K562 (cell line): ENCODE data around the gene ARHGEF4. TPM values are rescaled to one million over a fixed set of nuclear protein-coding genes. Genes with fewer than 3 reads are reported as not detected.

Source experiments
- BCOR ChIP-seq: fragments of 450-650 bp; IDR thresholded peaks from 2 replicates; pipeline ENCODE4 v1.6.1; 2016
- CBFA2T2 ChIP-seq: fragments of 450-650 bp; conservative IDR thresholded peaks from 2 replicates; pipeline ENCODE4 v1.6.1; 2017; ENCODE audit warnings: mild to moderate bottlenecking
- CREBBP ChIP-seq: IDR thresholded peaks from one replicate; pipeline ENCODE4 v1.6.1; 2012; ENCODE audit warnings: low read depth, mild to moderate bottlenecking, control low read depth, inconsistent platforms, low read length
- EWSR1 ChIP-seq: fragments of 450-650 bp; IDR thresholded peaks from 2 replicates; pipeline ENCODE4 v1.6.1; 2018; ENCODE audit warnings: borderline replicate concordance, mild to moderate bottlenecking, low read depth, moderate library complexity; ENCODE audit not compliant: partially characterized antibody
- GATAD2B ChIP-seq: fragments of 450-650 bp; IDR thresholded peaks from 2 replicates; pipeline ENCODE4 v1.6.1; 2017; ENCODE audit warnings: mild to moderate bottlenecking, borderline replicate concordance
- HDAC1 ChIP-seq, 2 experiments: fragments of 450-650 bp; IDR thresholded peaks; 2 replicates each; pipeline ENCODE4 v1.6.1; 2016 to 2017; ENCODE audit warnings: inconsistent platforms in 1 of 2, mild to moderate bottlenecking in 1 of 2, moderate library complexity in 1 of 2
- HMG20B ChIP-seq: fragments of 250-450 bp; sonication (Bioruptor Pico); IDR thresholded peaks from 2 replicates; pipeline ENCODE4 v1.5.0; 2021; ENCODE audit warnings: mild to moderate bottlenecking
- HNRNPK ChIP-seq: fragments of 200-400 bp; formaldehyde crosslinking; IDR thresholded peaks from one replicate; pipeline ENCODE4 v1.6.1; 2018; ENCODE audit warnings: mild to moderate bottlenecking, low read depth, low read length; ENCODE audit not compliant: poor library complexity, severe bottlenecking
- MXI1 ChIP-seq: IDR thresholded peaks from 2 replicates; pipeline ENCODE4 v1.6.1; 2011; ENCODE audit warnings: low read depth, mild to moderate bottlenecking, improper control_type of control experiment, low read length
- PHB ChIP-seq: fragments of 250-450 bp; sonication (Bioruptor Pico); IDR thresholded peaks from 2 replicates; pipeline ENCODE4 v1.5.0; 2021
- TCF7L2 ChIP-seq: fragments of 150-350 bp; IDR thresholded peaks from 2 replicates; pipeline ENCODE4 v1.6.1; 2016; ENCODE audit warnings: low read depth, mild to moderate bottlenecking, low read length, moderate library complexity
- XRCC5 ChIP-seq: fragments of 200-400 bp; formaldehyde crosslinking; IDR thresholded peaks from 2 replicates; pipeline ENCODE4 v1.6.1; 2017; ENCODE audit warnings: low read depth, mild to moderate bottlenecking, low read length
- YBX1 ChIP-seq: fragments of 450-650 bp; IDR thresholded peaks from 2 replicates; pipeline ENCODE4 v1.7.1; 2016; ENCODE audit warnings: mild to moderate bottlenecking
- ZNF174 ChIP-seq: fragments of 250-450 bp; sonication (Bioruptor Pico); IDR thresholded peaks from 2 replicates; pipeline ENCODE4 v1.4.0; 2020; ENCODE audit warnings: mild to moderate bottlenecking
- ZNF384 ChIP-seq: IDR thresholded peaks from 2 replicates; pipeline ENCODE4 v1.6.1; 2012; ENCODE audit warnings: low read depth, low read length, improper control_type of control experiment
- ZNF444 ChIP-seq: fragments of 250-450 bp; sonication (Bioruptor Pico); IDR thresholded peaks from 2 replicates; pipeline ENCODE4 v1.4.0; 2020; ENCODE audit warnings: mild to moderate bottlenecking, moderate library complexity
- polyA plus RNA-seq, 8 experiments: library from polyadenylated mRNA; depleted of rRNA in 4 of 8; stranded (reverse) in 5 of 8; unstranded in 3 of 8; fragments of >200 nt; fragmentation: Nextera tagmentation in 2 of 8; fragmentation: Illumina TruSeq in 1 of 8; extraction: Ambion mirVana in 2 of 8; extraction: Trizol in 1 of 8; gene quantifications; 2 replicates each; pipeline versions ENCODE4 v1.2.1 to v1.2.3, GENCODE V29; 2011 to 2014; ENCODE audit warnings: inconsistent platforms in 1 of 8, missing spikeins in 1 of 8
- total RNA-seq, 7 experiments: library from RNA; depleted of rRNA in 6 of 7; stranded (reverse); fragments of >200 nt in 6 of 7; fragmentation: Illumina TruSeq in 2 of 7; extraction: Trizol in 2 of 7; gene quantifications; 2 replicates each; pipeline versions ENCODE4 v1.2.1 to v1.2.3, GENCODE V29; 2011 to 2021; ENCODE audit warnings: low replicate concordance in 1 of 7
- TF ChIP-seq, protein P1 (sequence below): sonication (generic); formaldehyde crosslinking; IDR thresholded peaks from 2 replicates; pipeline ENCODE4 v1.8.1; 2023; ENCODE audit warnings: mild to moderate bottlenecking, missing genetic modification reagents
- TF ChIP-seq, protein P2 (sequence below): sonication (generic); formaldehyde crosslinking; IDR thresholded peaks from 2 replicates; pipeline ENCODE4 v1.8.0; 2023; ENCODE audit warnings: mild to moderate bottlenecking, missing genetic modification reagents
- TF ChIP-seq, protein P3 (sequence below), 2 experiments: IDR thresholded peaks; 2 replicates each; pipeline ENCODE4 v1.6.1; 2011; ENCODE audit warnings: borderline replicate concordance in 1 of 2, control low read depth in 1 of 2, low read depth in 1 of 2, low read length in 1 of 2, mild to moderate bottlenecking in 1 of 2, mixed read lengths in 1 of 2, moderate library complexity in 1 of 2; ENCODE audit not compliant: insufficient read depth in 1 of 2, insufficient read length in 1 of 2, poor library complexity in 1 of 2, severe bottlenecking in 1 of 2; ENCODE audit errors: extremely low read depth in 1 of 2
- TF ChIP-seq, protein P4 (sequence below): IDR thresholded peaks from 2 replicates; pipeline ENCODE4 v1.6.1; 2016; ENCODE audit warnings: missing genetic modification characterization, missing compliant biosample characterization

The ARHGEF4 gene
- total and polyA plus RNA-seq, 9 of the 15 experiments (the other 6 are each of a cell fraction or from before 2014, with no cell fraction given), result not detected

DNA sequence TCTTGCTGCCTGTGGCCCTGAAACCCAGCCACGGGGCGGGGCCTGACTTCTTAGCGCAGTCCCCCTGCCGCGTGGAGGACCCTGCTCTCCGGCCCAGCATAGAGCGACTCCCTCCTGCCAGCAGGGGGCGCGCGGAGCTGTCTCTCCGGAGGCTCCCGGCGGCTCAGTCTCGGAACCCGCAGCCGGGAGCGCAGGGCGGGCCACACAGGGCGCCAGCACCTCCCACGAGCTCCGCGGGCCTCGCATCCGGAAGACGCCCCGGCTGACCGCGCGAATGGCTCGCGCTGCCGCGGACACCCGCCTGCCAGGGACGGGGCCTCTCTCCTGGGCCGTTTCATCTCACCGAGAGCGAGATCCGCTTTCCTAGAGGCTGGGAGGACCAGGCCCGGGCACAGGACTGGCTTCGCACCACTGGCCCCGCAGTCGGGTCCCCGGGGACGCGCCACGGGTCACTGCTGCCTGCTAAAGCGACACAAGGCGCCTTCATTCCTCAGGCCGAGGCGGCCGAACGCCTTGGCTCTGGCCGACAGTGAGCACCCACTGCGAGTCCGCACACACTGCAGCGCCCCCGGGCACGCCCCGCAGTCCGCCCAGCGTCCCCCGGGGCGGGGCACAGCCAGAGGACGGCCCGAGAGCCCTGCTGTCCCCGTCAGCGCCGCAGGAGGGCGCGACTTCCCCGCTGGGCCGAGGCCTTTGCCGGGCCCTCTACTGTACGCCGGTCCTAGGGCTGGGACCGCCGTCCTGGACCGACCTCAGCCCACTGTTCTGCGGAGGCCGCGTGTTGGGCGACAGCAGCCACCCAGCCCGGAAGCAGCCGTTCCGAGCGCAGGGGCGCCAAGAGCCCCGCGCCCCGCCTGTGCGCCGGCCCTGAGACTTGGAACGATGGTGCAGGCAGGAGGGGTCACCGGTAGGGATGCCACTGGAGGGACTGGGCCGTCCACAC lies 39.0 kb upstream of the ARHGEF4 start (continued):
- TF ChIP-seq, protein P1, sequence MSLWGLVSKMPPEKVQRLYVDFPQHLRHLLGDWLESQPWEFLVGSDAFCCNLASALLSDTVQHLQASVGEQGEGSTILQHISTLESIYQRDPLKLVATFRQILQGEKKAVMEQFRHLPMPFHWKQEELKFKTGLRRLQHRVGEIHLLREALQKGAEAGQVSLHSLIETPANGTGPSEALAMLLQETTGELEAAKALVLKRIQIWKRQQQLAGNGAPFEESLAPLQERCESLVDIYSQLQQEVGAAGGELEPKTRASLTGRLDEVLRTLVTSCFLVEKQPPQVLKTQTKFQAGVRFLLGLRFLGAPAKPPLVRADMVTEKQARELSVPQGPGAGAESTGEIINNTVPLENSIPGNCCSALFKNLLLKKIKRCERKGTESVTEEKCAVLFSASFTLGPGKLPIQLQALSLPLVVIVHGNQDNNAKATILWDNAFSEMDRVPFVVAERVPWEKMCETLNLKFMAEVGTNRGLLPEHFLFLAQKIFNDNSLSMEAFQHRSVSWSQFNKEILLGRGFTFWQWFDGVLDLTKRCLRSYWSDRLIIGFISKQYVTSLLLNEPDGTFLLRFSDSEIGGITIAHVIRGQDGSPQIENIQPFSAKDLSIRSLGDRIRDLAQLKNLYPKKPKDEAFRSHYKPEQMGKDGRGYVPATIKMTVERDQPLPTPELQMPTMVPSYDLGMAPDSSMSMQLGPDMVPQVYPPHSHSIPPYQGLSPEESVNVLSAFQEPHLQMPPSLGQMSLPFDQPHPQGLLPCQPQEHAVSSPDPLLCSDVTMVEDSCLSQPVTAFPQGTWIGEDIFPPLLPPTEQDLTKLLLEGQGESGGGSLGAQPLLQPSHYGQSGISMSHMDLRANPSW (CRISPR knock-in tag), result no peak
- TF ChIP-seq GATAD2B, result no peak; the same call in 1 of the 2 replicates
- TF ChIP-seq PHB, result 0 out of 2 replicates have a peak, but pooled peaks have one; percentile 27
- TF ChIP-seq HDAC1 (IDR thresholded peaks at IDR 0.05), result peak in 1 of 2 experiments; percentile 43; a peak in 1 of 4 replicates
- no peak for TF ChIP-seq TCF7L2
- TF ChIP-seq XRCC5, result peak; percentile 73; the same call in 1 of the 2 replicates
- TF ChIP-seq YBX1, result no peak
- no peak for TF ChIP-seq ZNF444 (CRISPR knock-in tag)
- no peak for TF ChIP-seq EWSR1
- TF ChIP-seq HNRNPK, result no peak
- TF ChIP-seq ZNF174, result no peak
- no peak for TF ChIP-seq HMG20B (CRISPR knock-in tag)
- TF ChIP-seq, protein P2, sequence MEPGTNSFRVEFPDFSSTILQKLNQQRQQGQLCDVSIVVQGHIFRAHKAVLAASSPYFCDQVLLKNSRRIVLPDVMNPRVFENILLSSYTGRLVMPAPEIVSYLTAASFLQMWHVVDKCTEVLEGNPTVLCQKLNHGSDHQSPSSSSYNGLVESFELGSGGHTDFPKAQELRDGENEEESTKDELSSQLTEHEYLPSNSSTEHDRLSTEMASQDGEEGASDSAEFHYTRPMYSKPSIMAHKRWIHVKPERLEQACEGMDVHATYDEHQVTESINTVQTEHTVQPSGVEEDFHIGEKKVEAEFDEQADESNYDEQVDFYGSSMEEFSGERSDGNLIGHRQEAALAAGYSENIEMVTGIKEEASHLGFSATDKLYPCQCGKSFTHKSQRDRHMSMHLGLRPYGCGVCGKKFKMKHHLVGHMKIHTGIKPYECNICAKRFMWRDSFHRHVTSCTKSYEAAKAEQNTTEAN (CRISPR knock-in tag), result no peak
- TF ChIP-seq ZNF384, result 0 out of 2 replicates have a peak, but pooled peaks have one; percentile 7
- no peak for TF ChIP-seq CREBBP
- TF ChIP-seq MXI1, result no peak
- TF ChIP-seq, protein P3, sequence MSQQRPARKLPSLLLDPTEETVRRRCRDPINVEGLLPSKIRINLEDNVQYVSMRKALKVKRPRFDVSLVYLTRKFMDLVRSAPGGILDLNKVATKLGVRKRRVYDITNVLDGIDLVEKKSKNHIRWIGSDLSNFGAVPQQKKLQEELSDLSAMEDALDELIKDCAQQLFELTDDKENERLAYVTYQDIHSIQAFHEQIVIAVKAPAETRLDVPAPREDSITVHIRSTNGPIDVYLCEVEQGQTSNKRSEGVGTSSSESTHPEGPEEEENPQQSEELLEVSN (IDR thresholded peaks at IDR 0.05; ENCODE audit: borderline replicate concordance in 1 of 2, extremely low read depth in 1 of 2, insufficient read depth in 1 of 2, insufficient read length in 1 of 2, low read depth in 1 of 2, low read length in 1 of 2, poor library complexity in 1 of 2, severe bottlenecking in 1 of 2), result peak; percentile 53 to 80
- TF ChIP-seq, protein P4, sequence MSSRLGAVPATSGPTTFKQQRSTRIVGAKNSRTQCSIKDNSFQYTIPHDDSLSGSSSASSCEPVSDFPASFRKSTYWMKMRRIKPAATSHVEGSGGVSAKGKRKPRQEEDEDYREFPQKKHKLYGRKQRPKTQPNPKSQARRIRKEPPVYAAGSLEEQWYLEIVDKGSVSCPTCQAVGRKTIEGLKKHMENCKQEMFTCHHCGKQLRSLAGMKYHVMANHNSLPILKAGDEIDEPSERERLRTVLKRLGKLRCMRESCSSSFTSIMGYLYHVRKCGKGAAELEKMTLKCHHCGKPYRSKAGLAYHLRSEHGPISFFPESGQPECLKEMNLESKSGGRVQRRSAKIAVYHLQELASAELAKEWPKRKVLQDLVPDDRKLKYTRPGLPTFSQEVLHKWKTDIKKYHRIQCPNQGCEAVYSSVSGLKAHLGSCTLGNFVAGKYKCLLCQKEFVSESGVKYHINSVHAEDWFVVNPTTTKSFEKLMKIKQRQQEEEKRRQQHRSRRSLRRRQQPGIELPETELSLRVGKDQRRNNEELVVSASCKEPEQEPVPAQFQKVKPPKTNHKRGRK (tag), result no peak
- peak; percentile 14; the same call in 1 of the 2 replicates for TF ChIP-seq BCOR
- no peak for TF ChIP-seq CBFA2T2
